RPMI7951 (cell line): ENCODE measurements around the gene S100A5. TPM values are rescaled to one million over a fixed set of nuclear protein-coding genes. Genes with fewer than 3 reads are reported as not detected.

ENCODE experiments used
- DNase-seq: peaks from one replicate; pipeline ENCODE4 v3.0.0-alpha.2; 2012; ENCODE audit warnings: low read depth
- total RNA-seq: library from RNA; depleted of rRNA; stranded (reverse); fragments of >200 nt; shearing (Covaris generic); gene quantifications from 2 replicates; pipeline ENCODE4 v1.2.3, GENCODE V29; 2014; rRNA removed

S100A5 gene
- total RNA-seq, 1 experiment from 2014 or later, result 2.2 TPM

- no peak for DNase-seq
Measured at GRCh38 chr1:153507926-153508583, 32.7 kb downstream of the S100A5 start.

- DNase-seq, result peak; percentile 92
Measured at GRCh38 chr1:153506831-153507413, 33.8 kb downstream of the S100A5 start.

- no peak for DNase-seq
Measured at GRCh38 chr1:153506386-153506785, 34.3 kb downstream of the S100A5 start.

- peak; percentile 14 for DNase-seq
Measured at GRCh38 chr1:153505576-153505975, 35.2 kb downstream of the S100A5 start.

- no peak for DNase-seq
Measured at GRCh38 chr1:153503766-153504165, 37.0 kb downstream of the S100A5 start.

GRCh38 chr1:153498746-153499145 lies 42.0 kb downstream of the S100A5 start:
- peak; percentile 13 for DNase-seq

GRCh38 chr1:153495536-153495935 lies 45.2 kb downstream of the S100A5 start:
- no peak for DNase-seq

GRCh38 chr1:153494976-153495535 lies 45.7 kb downstream of the S100A5 start:
- peak; percentile 47 for DNase-seq

GRCh38 chr1:153493343-153493960 lies 47.3 kb downstream of the S100A5 start:
- no peak for DNase-seq

- DNase-seq, result peak; percentile 91
Measured at GRCh38 chr1:153490272-153491051, 50.3 kb downstream of the S100A5 start.

GRCh38 chr1:153488731-153489130 lies 52.0 kb downstream of the S100A5 start:
- peak; percentile 47 for DNase-seq

GRCh38 chr1:153487707-153488106 lies 53.0 kb downstream of the S100A5 start:
- DNase-seq, result no peak

Other genes with a start within 250 kb of the S100A5 start
- gene PGLYRP3, start 228.0 kb downstream of the S100A5 start, total RNA-seq, result not detected in 2 replicates
- gene PGLYRP4, start 192.1 kb downstream of the S100A5 start, total RNA-seq, result not detected in 2 replicates
- 1.1 and 2.4 TPM in 2 replicates for gene S100A9, start 183.1 kb downstream of the S100A5 start, total RNA-seq
- gene S100A12, start 165.3 kb downstream of the S100A5 start, total RNA-seq, result not detected in 2 replicates
- gene S100A8, start 149.9 kb downstream of the S100A5 start, total RNA-seq, result 0.68 and 4.7 TPM in 2 replicates
- gene S100A7A, start 124.4 kb downstream of the S100A5 start, total RNA-seq, result not detected in 2 replicates
- gene S100A7, start 80.3 kb downstream of the S100A5 start, total RNA-seq, result not detected in 2 replicates
- 1,539 and 1,679 TPM in 2 replicates for gene S100A6, start 4.9 kb downstream of the S100A5 start, total RNA-seq
- gene S100A4, start 4.9 kb upstream of the S100A5 start, total RNA-seq, result 836 and 954 TPM in 2 replicates
- gene S100A3, start 8.3 kb upstream of the S100A5 start, total RNA-seq, result 7.7 and 15.3 TPM in 2 replicates
- gene S100A2, start 24.9 kb upstream of the S100A5 start, total RNA-seq, result 9.0 and 11.2 TPM in 2 replicates
- gene S100A16, start 72.2 kb upstream of the S100A5 start, total RNA-seq, result 328 and 342 TPM in 2 replicates
- gene S100A14, start 75.4 kb upstream of the S100A5 start, total RNA-seq, result 0.39 TPM in 1 of 2 replicates, not detected in the other
- gene S100A13, start 86.6 kb upstream of the S100A5 start, total RNA-seq, result 571 and 674 TPM in 2 replicates
- 4.7 and 5.1 TPM in 2 replicates for gene S100A1, start 87.5 kb upstream of the S100A5 start, total RNA-seq
- 34.7 and 35.0 TPM in 2 replicates for gene CHTOP, start 93.1 kb upstream of the S100A5 start, total RNA-seq
- gene SNAPIN, start 117.8 kb upstream of the S100A5 start, total RNA-seq, result 74.9 and 75.2 TPM in 2 replicates
- gene ILF2, start 130.1 kb upstream of the S100A5 start, total RNA-seq, result 295 and 309 TPM in 2 replicates
- gene NPR1, start 137.8 kb upstream of the S100A5 start, total RNA-seq, result not detected in 2 replicates
- gene INTS3, start 187.1 kb upstream of the S100A5 start, total RNA-seq, result 18.4 and 20.4 TPM in 2 replicates
- gene SLC27A3, start 234.5 kb upstream of the S100A5 start, total RNA-seq, result 7.4 and 7.5 TPM in 2 replicates